ENCODE measurements around the gene STARD13. TPM values are rescaled to one million over a fixed set of nuclear protein-coding genes. Genes with fewer than 3 reads are reported as not detected.
A peak's percentile ranks its signal among the peaks of the same experiment; 100 is the strongest.

Gene STARD13
- total RNA-seq, 2 donors from 2014 or later, result 0.50 to 1.4 TPM

- peak in 1 of 2 donors; percentile 25 for ATAC-seq (replicated peaks in 1 of 2)
- Mint-ChIP-seq H3K4me3 (no peak overlapping the region), H3K4me1 (ENCODE audit: low read depth) (peaks cover 9% of the 10 kb centered on the region), H3K9me3 (peaks cover 0 to 4% of the 10 kb centered on the region in 2 donors), H3K27ac (no peak overlapping the region), H3K36me3 (ENCODE audit: insufficient read depth in 2 of 2) (peaks cover 1 to 4% of the 10 kb centered on the region in 2 donors), H3K27me3 (ENCODE audit: low read depth) (peaks cover 9% of the 10 kb centered on the region)
- DNase-seq, result no peak
Observed at GRCh38 chr13:33132644-33133440, 152.7 kb downstream of the STARD13 start.

- Mint-ChIP-seq H3K9me3 (peaks cover 0 to 2% of the 10 kb centered on the region in 2 donors), H3K27me3 (ENCODE audit: low read depth) (peaks cover 15% of the 10 kb centered on the region), H3K4me3 (no peak overlapping the region), H3K36me3 (ENCODE audit: insufficient read depth in 2 of 2) (peaks cover 0 to 4% of the 10 kb centered on the region in 2 donors), H3K4me1 (ENCODE audit: low read depth) (peaks cover 9% of the 10 kb centered on the region), H3K27ac (no peak overlapping the region)
- no peak for ATAC-seq (replicated peaks in 1 of 2)
- DNase-seq, result no peak
Observed at GRCh38 chr13:33129886-33130285, 155.7 kb downstream of the STARD13 start.

- no peak overlapping the region for H3K27ac Mint-ChIP-seq
- ATAC-seq (replicated peaks in 1 of 2), result no peak
- DNase-seq, result no peak
- no peak overlapping the region for H3K4me3 Mint-ChIP-seq
- H3K4me1 Mint-ChIP-seq (ENCODE audit: low read depth), result peaks cover 9% of the 10 kb centered on the region
- peaks cover 0 to 4% of the 10 kb centered on the region in 2 donors for H3K36me3 Mint-ChIP-seq (ENCODE audit: insufficient read depth in 2 of 2)
- peaks cover 15% of the 10 kb centered on the region for H3K27me3 Mint-ChIP-seq (ENCODE audit: low read depth)
- no peaks in the 10 kb centered on the region for H3K9me3 Mint-ChIP-seq
Observed at GRCh38 chr13:33129094-33129832, 156.3 kb downstream of the STARD13 start.

- no peaks in the 10 kb centered on the region for H3K9me3 Mint-ChIP-seq
- H3K27me3 Mint-ChIP-seq (ENCODE audit: low read depth), result peaks cover 15% of the 10 kb centered on the region
- ATAC-seq (replicated peaks in 1 of 2), result no peak
- peaks cover 0 to 4% of the 10 kb centered on the region in 2 donors for H3K36me3 Mint-ChIP-seq (ENCODE audit: insufficient read depth in 2 of 2)
- no peak overlapping the region for H3K4me3 Mint-ChIP-seq
- H3K27ac Mint-ChIP-seq, result no peak overlapping the region
- H3K4me1 Mint-ChIP-seq (ENCODE audit: low read depth), result peaks cover 12% of the 10 kb centered on the region
- no peak for DNase-seq
Observed at GRCh38 chr13:33128134-33128533, 157.4 kb downstream of the STARD13 start.

- H3K36me3 Mint-ChIP-seq (ENCODE audit: insufficient read depth in 2 of 2), result no peaks in the 10 kb centered on the region
- H3K27me3 Mint-ChIP-seq (ENCODE audit: low read depth), result peaks cover 15% of the 10 kb centered on the region
- DNase-seq (no peak), ATAC-seq (replicated peaks in 1 of 2) (no peak)
- H3K9me3 Mint-ChIP-seq, result no peaks in the 10 kb centered on the region
- H3K27ac Mint-ChIP-seq, result no peak overlapping the region
- H3K4me1 Mint-ChIP-seq (ENCODE audit: low read depth), result peaks cover 5% of the 10 kb centered on the region
- H3K4me3 Mint-ChIP-seq, result no peak overlapping the region
Observed at GRCh38 chr13:33127009-33127551, 158.5 kb downstream of the STARD13 start.

GRCh38 chr13:33125821-33126570 is 159.6 kb downstream of the STARD13 start:
- H3K4me1 Mint-ChIP-seq (ENCODE audit: low read depth), result peaks cover 4% of the 10 kb centered on the region
- DNase-seq (no peak), ATAC-seq (replicated peaks in 1 of 2) (no peak)
- peaks cover 15% of the 10 kb centered on the region for H3K27me3 Mint-ChIP-seq (ENCODE audit: low read depth)
- no peak overlapping the region for H3K27ac Mint-ChIP-seq
- no peaks in the 10 kb centered on the region for H3K36me3 Mint-ChIP-seq (ENCODE audit: insufficient read depth in 2 of 2)
- no peak overlapping the region for H3K4me3 Mint-ChIP-seq
- H3K9me3 Mint-ChIP-seq, result no peaks in the 10 kb centered on the region

- peaks cover 4% of the 10 kb centered on the region for H3K4me1 Mint-ChIP-seq (ENCODE audit: low read depth)
- no peak overlapping the region for H3K27ac Mint-ChIP-seq
- no peak overlapping the region for H3K4me3 Mint-ChIP-seq
Observed at GRCh38 chr13:33123066-33123859, 162.3 kb downstream of the STARD13 start.

GRCh38 chr13:33119856-33120543 is 165.6 kb downstream of the STARD13 start:
- peaks cover 12% of the 10 kb centered on the region for H3K27me3 Mint-ChIP-seq (ENCODE audit: low read depth)
- no peak overlapping the region for H3K4me3 Mint-ChIP-seq
- no peak overlapping the region for H3K27ac Mint-ChIP-seq
- peaks cover 4% of the 10 kb centered on the region for H3K4me1 Mint-ChIP-seq (ENCODE audit: low read depth)
- no peak for ATAC-seq (replicated peaks in 1 of 2)
- DNase-seq, result no peak
- H3K9me3 Mint-ChIP-seq, result no peaks in the 10 kb centered on the region
- H3K36me3 Mint-ChIP-seq (ENCODE audit: insufficient read depth in 2 of 2), result no peaks in the 10 kb centered on the region

More at GRCh38 chr13:33123066-33123859, 162.3 kb downstream of the STARD13 start:
- DNase-seq, result no peak
- H3K36me3 Mint-ChIP-seq (ENCODE audit: insufficient read depth in 2 of 2), result no peaks in the 10 kb centered on the region
- peaks cover 6% of the 10 kb centered on the region for H3K27me3 Mint-ChIP-seq (ENCODE audit: low read depth)
- ATAC-seq (replicated peaks in 1 of 2), result no peak
- H3K9me3 Mint-ChIP-seq, result no peaks in the 10 kb centered on the region

- no peaks in the 10 kb centered on the region for H3K36me3 Mint-ChIP-seq (ENCODE audit: insufficient read depth in 2 of 2)
- peaks cover 15% of the 10 kb centered on the region for H3K27me3 Mint-ChIP-seq (ENCODE audit: low read depth)
- DNase-seq (no peak), ATAC-seq (replicated peaks in 1 of 2) (no peak)
- H3K27ac Mint-ChIP-seq, result no peak overlapping the region
- H3K4me3 Mint-ChIP-seq, result no peak overlapping the region
- H3K4me1 Mint-ChIP-seq (ENCODE audit: low read depth), result peaks cover 4% of the 10 kb centered on the region
- no peaks in the 10 kb centered on the region for H3K9me3 Mint-ChIP-seq
Observed at GRCh38 chr13:33119022-33119781, 166.4 kb downstream of the STARD13 start.

- Mint-ChIP-seq H3K27ac (no peak overlapping the region), H3K27me3 (ENCODE audit: low read depth) (peaks cover 22% of the 10 kb centered on the region), H3K4me3 (no peak overlapping the region), H3K36me3 (ENCODE audit: insufficient read depth in 2 of 2) (no peaks in the 10 kb centered on the region), H3K4me1 (ENCODE audit: low read depth) (no peaks in the 10 kb centered on the region), H3K9me3 (no peaks in the 10 kb centered on the region)
- no peak for ATAC-seq (replicated peaks in 1 of 2)
- no peak for DNase-seq
Observed at GRCh38 chr13:33116321-33117010, 169.1 kb downstream of the STARD13 start.

- H3K9me3 Mint-ChIP-seq, result no peaks in the 10 kb centered on the region
- ATAC-seq (replicated peaks in 1 of 2) (no peak), DNase-seq (no peak)
- peaks cover 22% of the 10 kb centered on the region for H3K27me3 Mint-ChIP-seq (ENCODE audit: low read depth)
- H3K4me3 Mint-ChIP-seq, result no peak overlapping the region
- no peaks in the 10 kb centered on the region for H3K36me3 Mint-ChIP-seq (ENCODE audit: insufficient read depth in 2 of 2)
- no peak overlapping the region for H3K27ac Mint-ChIP-seq
- H3K4me1 Mint-ChIP-seq (ENCODE audit: low read depth), result no peaks in the 10 kb centered on the region
Observed at GRCh38 chr13:33115274-33115673, 170.3 kb downstream of the STARD13 start.

Data from activated T-cell treated with anti-CD3 and anti-CD28 coated beads, Interleukin-2, amount 50 U/mL, for 72 hours (primary cell).